GM10847 (cell line): ENCODE data around the gene RALBP1.

Experiments
- POLR2A ChIP-seq: IDR thresholded peaks from 2 replicates; pipeline ENCODE4 v1.6.1; 2011; ENCODE audit not compliant: insufficient read length; ENCODE audit errors: extremely low read depth

The RALBP1 gene

DNA sequence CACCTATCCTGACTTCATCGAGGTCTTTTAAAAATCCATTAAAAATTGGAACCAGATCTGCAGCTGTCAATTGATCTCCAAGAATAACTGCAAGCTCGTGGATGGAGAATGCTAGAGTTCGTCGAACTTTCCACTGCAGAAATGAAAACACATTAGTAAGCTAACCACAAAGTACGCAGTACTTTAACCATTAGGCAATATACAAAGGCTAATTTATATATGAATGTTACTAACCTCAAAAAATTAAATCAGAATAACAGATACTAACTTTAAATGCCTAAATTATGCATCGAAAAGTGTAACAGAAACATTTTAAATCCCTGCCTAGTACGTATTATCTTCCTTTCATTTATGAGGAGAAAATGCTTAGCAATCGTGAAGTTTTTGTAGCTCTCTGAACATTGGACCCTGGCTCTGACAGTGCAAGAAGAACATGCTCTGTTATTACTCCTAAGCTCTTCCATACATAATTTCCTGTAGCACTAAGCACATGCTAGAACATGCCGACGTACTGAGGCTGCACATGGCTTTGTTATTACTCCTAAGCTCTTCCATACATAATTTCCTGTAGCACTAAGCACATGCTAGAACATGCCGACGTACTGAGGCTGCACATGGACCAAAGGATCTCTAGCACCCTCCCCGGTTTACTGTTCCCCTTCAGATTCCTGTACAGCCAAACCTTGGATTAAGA, 82.1 kb downstream of the RALBP1 start:
- TF ChIP-seq POLR2A, result no peak

- TF ChIP-seq POLR2A, result no peak
Observed at GRCh38 chr18:9558387-9559064, 83.2 kb downstream of the RALBP1 start.

- TF ChIP-seq POLR2A, result no peak
Observed at GRCh38 chr18:9559253-9559652, 83.9 kb downstream of the RALBP1 start.

- TF ChIP-seq POLR2A, result no peak
Observed at GRCh38 chr18:9561759-9562158, 86.4 kb downstream of the RALBP1 start.

GRCh38 chr18:9562584-9562983, 87.3 kb downstream of the RALBP1 start:
- TF ChIP-seq POLR2A, result no peak

DNA sequence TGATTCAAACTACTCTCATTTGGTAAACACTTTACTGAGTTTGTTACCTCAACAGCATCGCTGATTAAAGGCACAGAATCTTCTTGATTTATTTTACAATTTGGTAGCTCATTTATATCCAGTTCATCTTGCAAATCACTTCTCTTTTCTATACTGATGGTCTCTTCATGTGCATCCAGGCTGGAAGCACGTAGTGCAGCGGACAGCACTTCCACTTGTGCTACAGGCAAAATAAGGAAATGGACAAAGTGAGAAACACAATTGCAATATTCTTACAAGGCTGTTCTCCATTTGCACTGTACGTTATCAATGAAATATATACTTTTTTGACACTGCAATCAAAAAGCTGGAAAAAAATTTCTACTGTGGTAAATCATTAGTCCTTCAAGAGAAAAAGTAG, 88.0 kb downstream of the RALBP1 start:
- no peak for TF ChIP-seq POLR2A

DNA sequence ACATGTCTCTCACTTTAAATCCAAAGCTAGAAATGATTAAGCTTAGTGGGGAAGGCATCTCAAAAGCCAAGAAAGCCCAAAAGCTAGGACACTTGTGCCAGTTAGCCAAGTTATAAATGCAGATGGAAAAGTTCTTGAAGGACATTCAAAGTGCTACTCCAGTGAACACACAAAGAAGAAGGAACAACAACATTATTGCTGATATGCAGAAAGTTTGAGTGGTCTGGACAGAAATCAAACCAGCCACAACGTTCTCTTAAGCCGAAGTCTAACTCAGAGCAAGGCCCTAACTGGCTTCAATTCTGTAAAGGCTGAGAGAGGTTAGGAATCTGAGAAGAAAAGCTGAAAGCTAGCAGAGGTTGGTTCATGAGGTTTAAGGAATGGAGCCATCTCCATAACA, 90.1 kb downstream of the RALBP1 start:
- no peak for TF ChIP-seq POLR2A

- no peak for TF ChIP-seq POLR2A
Observed at GRCh38 chr18:9568186-9568585, 92.9 kb downstream of the RALBP1 start.

GRCh38 chr18:9569178-9569577, 93.9 kb downstream of the RALBP1 start:
- TF ChIP-seq POLR2A, result no peak

GRCh38 chr18:9570255-9570654, 94.9 kb downstream of the RALBP1 start:
- no peak for TF ChIP-seq POLR2A

- TF ChIP-seq POLR2A, result no peak
Observed at GRCh38 chr18:9571546-9571945, 96.2 kb downstream of the RALBP1 start.

GRCh38 chr18:9574473-9575115, 99.3 kb downstream of the RALBP1 start:
- no peak for TF ChIP-seq POLR2A

DNA sequence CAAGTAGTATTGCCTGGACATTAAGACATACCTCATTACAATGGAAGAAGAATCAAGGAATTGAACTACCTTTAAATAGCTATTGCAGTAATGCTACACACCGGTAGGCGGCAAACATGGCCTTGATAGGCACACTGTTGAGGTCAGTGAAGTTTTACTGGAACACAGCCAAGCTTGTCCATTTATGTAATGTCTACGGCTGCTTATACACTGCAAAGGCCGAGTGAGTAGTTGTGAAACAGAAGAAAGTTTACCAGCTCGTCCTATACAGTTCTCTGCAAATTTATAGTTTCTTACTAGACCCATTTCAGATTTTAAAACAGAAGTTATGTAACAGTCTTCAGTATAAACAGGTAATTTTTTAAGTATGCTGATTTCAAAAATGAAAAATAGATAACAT, 100.2 kb downstream of the RALBP1 start:
- no peak for TF ChIP-seq POLR2A

DNA sequence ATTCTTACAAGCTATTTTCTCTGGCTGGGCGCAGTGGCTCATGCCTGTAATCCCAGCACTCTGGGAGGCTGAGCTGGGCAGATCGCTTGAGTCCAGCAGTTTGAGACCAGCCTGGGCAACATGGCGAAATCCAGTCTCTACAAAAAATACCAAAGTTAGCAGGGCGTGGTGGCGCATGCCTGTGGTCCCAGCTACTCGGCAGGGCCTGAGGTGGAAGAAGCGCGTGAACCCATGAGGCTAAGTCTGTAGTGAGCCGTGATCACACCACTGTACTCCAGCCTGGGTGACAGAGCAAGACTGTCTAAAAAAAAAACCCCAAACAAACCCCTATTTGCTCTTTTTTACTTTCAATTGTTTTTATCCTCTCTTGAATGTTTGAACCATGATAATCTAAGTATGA, 102.0 kb downstream of the RALBP1 start:
- TF ChIP-seq POLR2A, result no peak

GRCh38 chr18:9578306-9578705, 103.0 kb downstream of the RALBP1 start:
- TF ChIP-seq POLR2A, result no peak

DNA sequence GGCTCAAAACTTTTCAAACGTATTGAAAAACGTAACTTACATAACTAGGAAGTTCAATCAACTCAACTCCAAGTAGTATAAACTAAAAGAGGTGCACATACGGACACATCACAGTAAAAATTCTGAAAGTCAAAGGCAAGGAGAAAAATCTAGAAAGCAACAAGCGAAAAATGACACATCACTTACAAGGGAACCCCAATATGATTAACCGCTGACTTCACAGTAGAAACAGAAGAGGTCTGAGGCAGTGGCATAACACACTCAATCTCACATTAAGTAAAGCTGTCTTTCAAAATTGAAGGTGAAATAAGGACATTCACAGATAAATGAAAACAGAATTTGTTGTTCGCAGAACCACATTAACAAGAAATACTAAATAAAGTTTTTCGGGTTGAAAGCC, 106.4 kb downstream of the RALBP1 start:
- TF ChIP-seq POLR2A, result no peak

GRCh38 chr18:9586814-9587213, 111.5 kb downstream of the RALBP1 start:
- TF ChIP-seq POLR2A, result no peak
